HUDEP-2 (cell line): ENCODE measurements around the gene PGPEP1.
A peak's percentile ranks its signal among the peaks of the same experiment; 100 is the strongest.
"Not testable (repeated sequence)": the region's sequence is repeated elsewhere in the genome, so short reads cannot be mapped to it uniquely, and the experiment has no call there.

Source experiments
- DNase-seq, 76 experiments: peaks; one replicate each; lab custom pipeline; 2025; ENCODE audit not compliant: unreplicated experiment in 76 of 76; lab: John Stamatoyannopoulos, UW

The PGPEP1 gene

DNA sequence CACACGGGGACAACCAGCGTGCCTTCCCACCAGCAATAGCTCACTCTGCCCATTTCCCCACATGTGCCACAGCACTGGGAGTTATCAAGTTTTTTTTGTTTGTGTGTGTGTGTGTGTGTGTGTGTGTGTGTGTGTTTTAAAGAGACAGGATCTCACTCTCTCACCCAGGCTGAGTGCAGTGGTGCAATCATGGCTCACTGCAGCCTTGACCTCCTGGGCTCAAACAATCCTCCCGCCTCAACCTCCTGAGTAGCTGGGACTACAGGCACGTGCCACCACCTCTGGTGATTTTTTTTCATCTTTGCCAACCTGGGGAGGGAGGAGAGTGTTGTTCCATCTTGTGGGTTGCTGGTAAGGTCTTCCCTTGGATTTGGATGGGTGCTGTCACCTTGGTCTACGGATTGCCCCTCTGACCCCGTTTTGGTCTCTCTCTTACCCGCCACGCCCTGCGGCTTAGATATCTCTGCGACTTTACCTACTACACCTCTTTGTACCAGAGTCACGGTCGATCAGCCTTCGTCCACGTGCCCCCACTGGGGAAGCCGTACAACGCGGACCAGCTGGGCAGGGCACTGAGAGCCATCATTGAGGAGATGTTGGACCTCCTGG is 22.6 kb downstream of the PGPEP1 start:
- peak in 12 of 76 experiments; percentile 6 to 43 (median 28) for DNase-seq

- no peak for DNase-seq
Measured at GRCh38 chr19:18363787-18364186, 23.4 kb downstream of the PGPEP1 start.

DNA sequence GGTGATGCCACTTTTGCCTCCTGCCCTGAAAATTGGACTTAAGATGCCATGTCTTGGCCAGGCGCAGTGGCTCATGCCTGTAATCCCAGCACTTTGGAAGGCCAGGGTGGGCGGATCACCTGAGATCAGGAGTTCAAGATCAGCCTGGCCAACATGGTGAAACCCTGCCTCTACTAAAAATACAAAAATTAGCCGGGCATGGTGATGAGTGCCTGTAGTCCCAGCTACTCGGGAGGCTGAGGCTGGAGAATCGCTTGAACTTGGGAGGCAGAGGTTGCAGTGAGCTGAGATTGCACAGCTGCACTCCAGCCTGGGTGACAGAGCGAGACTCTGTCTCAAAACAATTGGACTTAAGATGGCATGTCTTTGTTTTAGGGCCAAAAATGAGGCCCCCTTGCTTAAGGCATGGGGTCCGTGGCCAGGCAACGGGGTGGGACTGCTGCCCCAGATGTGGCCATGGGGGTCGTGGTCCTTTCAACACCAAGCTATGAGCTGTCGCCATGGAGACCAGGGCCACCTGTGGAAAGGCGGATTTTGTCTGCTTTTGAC is 24.0 kb downstream of the PGPEP1 start:
- not testable (repeated sequence) for DNase-seq

- DNase-seq: peak in 73 of 76 experiments; percentile 40 to 94 (median 77)
Measured at GRCh38 chr19:18364826-18365528, 24.6 kb downstream of the PGPEP1 start.

DNA sequence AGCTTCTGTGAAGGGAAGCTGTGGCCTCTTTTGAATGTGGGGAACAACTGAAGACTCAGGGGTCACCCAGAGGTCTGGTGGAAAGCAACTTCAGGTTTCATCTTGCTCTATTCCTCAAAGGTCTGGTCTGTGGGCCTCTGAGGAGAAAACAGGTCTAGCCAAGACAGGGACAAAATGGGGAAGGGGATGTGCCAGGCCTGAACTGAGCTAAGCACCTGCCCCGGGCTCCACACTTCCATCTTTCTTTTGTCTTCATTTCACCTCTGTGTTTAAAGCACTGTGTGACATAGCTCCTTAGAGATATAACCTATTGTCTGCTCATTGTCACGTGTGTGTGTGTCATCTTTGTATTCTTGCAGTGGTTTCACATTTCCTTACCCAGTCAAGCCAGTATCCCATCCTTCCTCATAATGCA is 25.6 kb downstream of the PGPEP1 start:
- DNase-seq: no peak

GRCh38 chr19:18368504-18369222 is 28.3 kb downstream of the PGPEP1 start:
- no peak for DNase-seq

GRCh38 chr19:18373407-18373891 is 33.1 kb downstream of the PGPEP1 start:
- peak in 6 of 76 experiments; percentile 42 to 82 (median 62) for DNase-seq

GRCh38 chr19:18373892-18374629 is 33.7 kb downstream of the PGPEP1 start:
- DNase-seq: peak in 75 of 76 experiments; percentile 87 to 99 (median 96)

- no peak for DNase-seq
Measured at GRCh38 chr19:18377026-18377425, 36.6 kb downstream of the PGPEP1 start.

GRCh38 chr19:18379803-18380747 is 39.7 kb downstream of the PGPEP1 start:
- peak in 58 of 76 experiments; percentile 19 to 80 (median 52) for DNase-seq

GRCh38 chr19:18380843-18381242 is 40.4 kb downstream of the PGPEP1 start:
- no peak for DNase-seq

- not testable (repeated sequence) for DNase-seq
Measured at GRCh38 chr19:18383622-18384021, 43.2 kb downstream of the PGPEP1 start.

- DNase-seq: no peak
Measured at GRCh38 chr19:18384775-18385174, 44.4 kb downstream of the PGPEP1 start.

DNA sequence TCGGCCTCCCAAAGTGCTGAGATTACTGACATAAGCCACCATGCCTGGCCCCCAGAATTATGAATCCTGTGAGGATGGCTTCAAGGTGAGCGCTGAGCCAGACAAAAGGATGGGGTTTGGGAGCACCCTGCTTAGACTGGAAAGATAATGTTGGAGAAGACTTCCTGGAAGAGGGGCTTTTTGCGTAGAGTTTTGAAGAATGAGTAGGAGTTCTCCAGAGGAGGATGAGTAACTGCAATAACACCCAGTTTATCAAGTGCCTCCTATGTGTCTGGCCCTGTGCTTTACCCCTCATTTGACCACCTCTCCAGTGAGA is 44.9 kb downstream of the PGPEP1 start:
- no peak for DNase-seq

DNA sequence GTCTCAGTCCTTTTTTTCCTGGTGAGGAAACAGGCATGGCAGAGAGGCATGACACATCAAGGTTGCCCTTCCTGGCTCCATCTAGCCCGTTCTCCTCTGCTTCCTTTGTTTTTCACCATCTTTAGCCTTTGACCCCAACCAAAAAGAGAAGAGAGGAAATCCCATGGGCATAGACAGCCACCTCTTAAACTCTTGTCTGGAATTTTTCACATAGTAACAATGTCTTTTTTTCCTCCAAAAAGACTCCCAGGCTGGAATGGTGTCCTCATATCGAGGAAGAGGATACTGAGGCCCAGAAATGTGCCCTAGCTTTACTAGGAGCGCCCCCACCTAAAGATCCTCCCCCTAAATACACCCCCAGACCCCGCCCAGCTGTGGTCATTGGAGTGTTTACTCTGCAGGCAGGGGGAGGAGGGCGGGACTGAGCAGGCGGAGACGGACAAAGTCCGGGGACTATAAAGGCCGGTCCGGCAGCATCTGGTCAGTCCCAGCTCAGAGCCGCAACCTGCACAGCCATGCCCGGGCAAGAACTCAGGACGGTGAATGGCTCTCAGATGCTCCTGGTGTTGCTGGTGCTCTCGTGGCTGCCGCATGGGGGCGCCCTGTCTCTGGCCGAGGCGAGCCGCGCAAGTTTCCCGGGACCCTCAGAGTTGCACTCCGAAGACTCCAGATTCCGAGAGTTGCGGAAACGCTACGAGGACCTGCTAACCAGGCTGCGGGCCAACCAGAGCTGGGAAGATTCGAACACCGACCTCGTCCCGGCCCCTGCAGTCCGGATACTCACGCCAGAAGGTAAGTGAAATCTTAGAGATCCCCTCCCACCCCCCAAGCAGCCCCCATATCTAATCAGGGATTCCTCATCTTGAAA is 45.5 kb downstream of the PGPEP1 start, which contains the start of gene GDF15:
Gene GDF15 (plus strand): TSS at position 484 of the 868 bp plus-strand sequence. CDS start 32 bp downstream, at position 516.
- DNase-seq: peak in 69 of 76 experiments; percentile 25 to 95 (median 68)

DNA sequence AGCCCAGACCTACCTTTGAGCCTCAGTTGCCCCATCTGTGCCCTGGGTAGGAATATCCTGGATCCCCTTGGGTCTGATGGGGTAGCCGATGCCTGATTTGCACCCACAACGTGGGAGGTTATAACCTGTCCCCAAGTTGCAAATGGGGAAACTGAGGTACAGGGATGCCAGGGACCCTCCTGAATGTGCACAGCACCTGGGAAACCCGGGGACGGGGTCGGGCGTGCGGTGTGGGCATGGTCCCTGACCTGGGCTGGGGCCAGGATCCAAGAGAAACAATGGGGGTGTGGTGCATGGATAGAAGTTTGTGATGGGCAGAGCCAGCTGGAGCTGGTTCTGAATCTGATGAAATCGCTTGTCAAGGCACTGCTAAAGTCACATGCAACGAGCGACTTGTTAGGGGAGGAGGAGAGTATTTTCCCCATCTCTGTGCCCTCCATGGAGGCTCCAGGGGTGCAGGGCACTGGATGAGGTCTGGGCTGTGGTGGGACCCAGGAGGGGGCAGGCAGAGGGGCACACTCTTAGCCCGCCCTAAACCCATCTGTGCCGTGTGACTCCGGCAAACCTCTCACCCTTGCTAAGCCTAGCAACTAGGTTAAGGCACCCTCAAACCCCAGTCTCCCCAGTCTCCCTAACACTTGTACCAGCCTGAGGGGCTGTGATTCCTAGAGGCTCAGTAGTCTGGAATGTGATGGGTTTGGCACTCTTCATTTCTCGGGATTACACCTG is 46.3 kb downstream of the PGPEP1 start:
- DNase-seq: peak in 25 of 76 experiments; percentile 14 to 60 (median 34)

GRCh38 chr19:18388100-18388959 is 47.9 kb downstream of the PGPEP1 start:
- peak in 71 of 76 experiments; percentile 36 to 95 (median 84) for DNase-seq
